ENCODE data around the gene KCNG4. TPM values are rescaled to one million over a fixed set of nuclear protein-coding genes. Genes with fewer than 3 reads are reported as not detected.

The KCNG4 gene
- total RNA-seq, 1 experiment from 2014 or later, result not detected

GRCh38 chr16:84186685-84187437 is 53.0 kb downstream of the KCNG4 start, which contains the start of gene TAF1C:
TSS of gene TAF1C (minus strand) at chr16:84187057. CDS start at chr16:84184988, 2,069 bp downstream.
- Histone ChIP-seq H3K27me3 (ENCODE audit: control insufficient read depth, insufficient read depth, low read length) (no peaks in the 10 kb centered on the region), H3K36me3 (ENCODE audit: control insufficient read depth, insufficient read depth, low read length) (peaks cover 4% of the 10 kb centered on the region; the same call in 1 of the 2 replicates), H3K4me1 (ENCODE audit: control insufficient read depth, insufficient read depth, low read length) (no peaks in the 10 kb centered on the region), H3K9me3 (ENCODE audit: control insufficient read depth, insufficient read depth, low read depth, low read length) (no peaks in the 10 kb centered on the region), H3K27ac (ENCODE audit: low read length) (peak within 1 kb of the TSS; percentile 86), H3K4me3 (ENCODE audit: low read depth in 2 of 2, low read length in 2 of 2) (peak within 1 kb of the TSS; percentile 85 to 97)
- DNase-seq (ENCODE audit: low read depth, low spot score) (peak; percentile 69), ATAC-seq (peak; percentile 96)
- POLR2A ChIA-PET, result no interaction called here
- TSS peak; percentile 83 for BruUV-seq (replicated peaks)
- CTCF ChIA-PET, result interaction anchor here (0.6 to 1.2 kb wide), 12 partner anchors 10 to 1414 kb away, joined by 3 to 11 read pairs (median 5); no protein-coding TSS in a partner anchor
- TF ChIP-seq POLR2AphosphoS5 (IDR thresholded peaks at IDR 0.05; ENCODE audit: low read depth, low read length) (peak; percentile 71), CTCF (IDR thresholded peaks at IDR 0.05) (peak; percentile 95), SIN3A (IDR thresholded peaks at IDR 0.05; ENCODE audit: borderline replicate concordance, insufficient read depth, low read depth, low read length) (peak; percentile 59; the same call in 1 of the 2 replicates), TCF7L2 (IDR thresholded peaks at IDR 0.05; ENCODE audit: low read depth, low read length) (no peak)
- in situ Hi-C loops (cut with HindIII; ENCODE audit: low pct_unique_long_range_greater_than_20kb, low sequenced_read_pairs), result no loop called here
- intact Hi-C loops (cut with micrococcal nuclease; ENCODE audit: unreplicated experiment), result loop anchor here (10.0 kb wide), 1 partner anchor 298 kb away; no protein-coding TSS in a partner anchor

- ChIA-PET CTCF (interaction anchor here (0.6 kb wide), 2 partner anchors 123 to 194 kb away, joined by 3 to 18 read pairs; no protein-coding TSS in a partner anchor), POLR2A (no interaction called here)
- Histone ChIP-seq H3K9me3 (ENCODE audit: control insufficient read depth, insufficient read depth, low read depth, low read length) (no peaks in the 10 kb centered on the region), H3K4me1 (ENCODE audit: control insufficient read depth, insufficient read depth, low read length) (no peaks in the 10 kb centered on the region), H3K27ac (ENCODE audit: low read length) (no peak overlapping the region), H3K27me3 (ENCODE audit: control insufficient read depth, insufficient read depth, low read length) (no peaks in the 10 kb centered on the region), H3K4me3 (ENCODE audit: low read depth in 2 of 2, low read length in 2 of 2) (no peak overlapping the region), H3K36me3 (ENCODE audit: control insufficient read depth, insufficient read depth, low read length) (peaks cover 4% of the 10 kb centered on the region; the same call in 1 of the 2 replicates)
- intact Hi-C loops (cut with micrococcal nuclease; ENCODE audit: unreplicated experiment), result loop anchor here (5.0 to 10.0 kb wide), 2 partner anchors 123 to 300 kb away; no protein-coding TSS in a partner anchor
- ATAC-seq (no peak), DNase-seq (ENCODE audit: low read depth, low spot score) (no peak)
- TF ChIP-seq SIN3A (IDR thresholded peaks at IDR 0.05; ENCODE audit: borderline replicate concordance, insufficient read depth, low read depth, low read length), result no peak
- no peak for TF ChIP-seq REST (IDR thresholded peaks at IDR 0.05; ENCODE audit: insufficient read depth in 1 of 2, low read depth in 2 of 2, low read length in 1 of 2)
- no peak for TF ChIP-seq TCF7L2 (IDR thresholded peaks at IDR 0.05; ENCODE audit: low read depth, low read length)
- no peak for TF ChIP-seq CTCF (IDR thresholded peaks at IDR 0.05)
- no peak for TF ChIP-seq POLR2AphosphoS5 (IDR thresholded peaks at IDR 0.05; ENCODE audit: low read depth, low read length)
- BruUV-seq (replicated peaks), result no TSS peak
- in situ Hi-C loops (cut with HindIII; ENCODE audit: low pct_unique_long_range_greater_than_20kb, low sequenced_read_pairs), result no loop called here
These were observed 55.0 kb downstream of the KCNG4 start for GRCh38 chr16:84184775-84185174.
